Measurements from ENCODE around the gene CFAP157. TPM values are rescaled to one million over a fixed set of nuclear protein-coding genes. Genes with fewer than 3 reads are reported as not detected.
"Not testable (repeated sequence)": the region's sequence is repeated elsewhere in the genome, so short reads cannot be mapped to it uniquely, and the experiment has no call there.

The CFAP157 gene
- total RNA-seq, 1 donor from 2014 or later: not detected

DNA sequence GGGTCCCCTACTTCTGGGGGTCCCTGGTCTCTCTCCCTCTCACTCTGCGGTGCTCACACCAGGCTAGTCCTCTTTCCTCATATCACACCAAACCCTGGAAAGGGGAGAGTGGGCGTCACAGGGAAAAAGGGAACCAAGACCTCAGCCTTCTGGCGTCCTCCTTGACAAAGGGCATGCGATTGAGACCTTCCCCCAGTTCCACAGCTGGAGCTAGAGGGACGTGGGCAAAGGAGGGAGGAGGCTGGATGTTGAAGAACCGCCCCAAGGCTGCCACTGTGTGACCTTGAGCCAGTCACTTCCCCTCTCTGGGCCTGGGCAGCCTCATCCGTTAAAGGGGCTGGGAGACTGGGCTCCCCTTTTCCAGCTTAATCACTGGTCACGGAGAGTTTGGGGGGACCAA, 46.8 kb downstream of the CFAP157 start:
- no peak for DNase-seq (ENCODE audit: low spot score)
- intact Hi-C loops (cut with DNase I): no loop called here

DNA sequence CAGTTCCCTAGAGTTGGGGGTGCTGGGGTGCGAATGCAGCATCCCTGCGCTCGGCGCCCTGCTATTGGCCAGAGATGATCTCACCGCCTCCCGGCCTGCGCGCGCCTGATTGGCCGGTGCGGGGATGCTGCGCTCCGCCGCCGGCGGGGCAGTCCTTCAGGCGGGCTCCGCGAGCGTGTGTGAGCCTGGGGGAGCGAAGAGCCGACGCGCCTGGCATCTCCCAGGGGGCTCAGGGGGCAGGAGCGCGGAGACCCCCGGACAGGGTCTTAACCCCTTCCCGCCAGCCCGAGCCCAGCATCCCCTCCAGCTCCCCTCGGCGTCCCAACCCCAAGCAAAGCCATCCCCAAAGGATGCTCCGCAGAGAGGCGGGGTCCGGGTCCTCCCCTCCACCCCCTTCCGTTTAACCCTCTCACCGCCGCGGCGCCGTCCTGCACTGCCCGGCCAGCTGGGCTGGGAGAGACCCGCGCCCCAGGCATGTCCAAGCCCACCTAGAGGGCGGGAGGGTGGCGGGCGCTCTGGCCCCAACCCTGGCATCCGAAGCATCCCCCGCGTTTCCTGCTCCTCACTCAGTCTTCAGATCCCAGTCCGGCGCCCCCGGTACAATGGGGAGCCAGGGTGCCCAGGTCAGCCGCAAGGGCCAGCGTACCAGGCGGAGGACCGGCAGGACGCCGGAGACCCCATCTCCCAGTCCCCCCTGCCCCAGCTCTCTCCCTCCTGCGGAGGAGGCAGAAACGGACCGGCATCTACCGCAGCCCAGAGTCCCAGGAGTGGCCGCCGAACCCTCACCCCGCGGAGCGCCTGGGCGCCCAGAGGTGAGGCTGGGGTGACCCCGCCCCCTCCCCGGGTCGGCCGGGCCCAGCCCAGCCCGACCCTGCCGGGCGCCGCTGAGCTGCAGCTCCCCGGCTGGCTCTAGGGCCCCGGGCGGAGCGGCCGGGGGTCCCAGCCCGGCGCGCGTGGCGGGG, 47.6 kb downstream of the CFAP157 start:
- DNase-seq (ENCODE audit: low spot score): no peak
- intact Hi-C loops (cut with DNase I): no loop called here

DNA sequence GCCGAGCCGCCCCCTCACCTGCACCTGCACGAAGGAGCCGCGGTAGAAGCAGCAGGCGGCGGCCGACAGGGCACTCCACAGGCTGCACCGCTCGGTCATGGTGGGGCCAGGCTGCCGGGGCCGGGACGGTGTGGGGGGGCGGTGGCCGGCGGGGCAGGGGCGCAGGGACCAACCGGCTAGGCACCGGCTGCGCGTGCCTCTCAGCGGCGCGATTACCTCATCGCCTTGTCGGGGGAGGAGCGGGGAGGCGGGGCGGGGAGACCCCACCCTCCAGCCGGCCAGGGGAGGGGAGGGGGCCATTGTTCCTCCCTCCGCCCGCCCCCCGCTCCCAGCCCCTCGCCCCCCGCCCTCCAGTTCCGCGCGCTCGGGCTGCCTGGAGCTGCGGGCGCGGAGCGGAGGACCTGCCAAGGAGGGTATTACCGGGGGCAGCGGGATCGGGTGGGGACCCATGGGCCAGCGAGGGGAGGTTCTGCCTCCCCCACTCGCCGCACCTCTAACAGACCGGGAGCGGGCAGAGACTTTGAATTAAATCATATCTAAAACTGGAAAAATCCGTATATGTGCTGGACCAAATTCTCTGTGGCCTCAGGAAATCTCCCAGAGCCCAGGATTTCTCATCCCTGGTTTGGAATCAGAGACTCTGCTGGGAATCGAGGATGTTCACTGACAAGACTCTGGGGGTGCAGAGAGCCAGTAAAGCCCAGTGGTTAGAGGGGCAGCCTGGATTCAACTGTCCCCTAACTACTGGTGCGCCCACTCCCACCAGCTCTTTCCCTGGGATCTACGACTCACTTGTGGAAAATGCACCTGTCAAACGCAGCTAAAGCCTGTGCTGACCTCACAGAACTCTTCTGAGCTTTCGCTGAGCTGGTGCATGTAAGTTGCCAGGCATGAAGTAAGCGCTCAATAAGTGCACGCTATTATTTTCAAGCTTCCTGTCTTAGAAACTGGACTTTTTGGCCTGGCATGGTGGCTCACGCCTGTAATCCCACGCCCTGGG, 48.6 kb downstream of the CFAP157 start:
- intact Hi-C loops (cut with DNase I): no loop called here
- DNase-seq (ENCODE audit: low spot score): no peak

DNA sequence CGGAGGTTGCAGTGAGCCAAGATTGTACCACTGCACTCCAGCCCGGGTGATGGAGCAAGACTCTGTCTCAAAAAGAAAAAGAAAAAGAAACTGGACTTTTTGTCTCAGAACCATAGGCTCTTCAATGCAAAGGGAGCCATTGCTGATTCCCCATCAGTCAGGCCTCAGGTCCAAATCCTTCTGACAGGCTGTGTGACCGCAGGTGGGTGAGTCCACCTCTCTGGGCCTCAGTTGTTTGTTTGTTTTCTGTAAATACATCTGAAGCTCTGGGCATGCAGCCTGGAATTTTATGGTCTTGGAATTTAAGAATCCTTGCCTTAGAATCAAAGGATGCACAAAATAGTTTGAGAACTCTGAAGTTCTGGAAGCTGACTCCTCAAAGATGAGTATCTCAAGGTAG, 49.4 kb downstream of the CFAP157 start:
- DNase-seq (ENCODE audit: low spot score): no peak
- intact Hi-C loops (cut with DNase I): no loop called here

- intact Hi-C loops (cut with DNase I); DNase-seq (ENCODE audit: low spot score): not testable (repeated sequence)
Measured at GRCh38 chr9:127756776-127757175, 50.0 kb downstream of the CFAP157 start.

DNA sequence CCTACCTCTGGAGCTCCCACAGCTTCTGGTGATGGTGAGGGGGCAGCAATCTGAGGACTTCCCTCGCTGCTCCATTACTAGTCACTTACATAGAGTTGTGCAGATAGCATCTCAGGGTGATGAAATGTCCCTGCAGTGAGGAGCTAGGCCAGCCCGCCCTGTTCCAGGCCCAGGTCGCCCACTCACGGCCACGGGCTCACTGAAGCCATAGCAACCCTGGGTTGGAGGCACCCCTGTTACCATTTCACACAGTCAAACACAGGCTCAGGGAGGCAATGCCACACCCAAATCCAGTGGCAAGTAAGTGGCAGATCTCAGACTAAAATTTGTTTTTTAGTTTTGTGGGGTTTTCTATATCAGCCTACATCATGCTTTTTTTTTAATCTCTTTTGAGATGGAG, 52.1 kb downstream of the CFAP157 start:
- intact Hi-C loops (cut with DNase I): no loop called here
- no peak for DNase-seq (ENCODE audit: low spot score)

DNA sequence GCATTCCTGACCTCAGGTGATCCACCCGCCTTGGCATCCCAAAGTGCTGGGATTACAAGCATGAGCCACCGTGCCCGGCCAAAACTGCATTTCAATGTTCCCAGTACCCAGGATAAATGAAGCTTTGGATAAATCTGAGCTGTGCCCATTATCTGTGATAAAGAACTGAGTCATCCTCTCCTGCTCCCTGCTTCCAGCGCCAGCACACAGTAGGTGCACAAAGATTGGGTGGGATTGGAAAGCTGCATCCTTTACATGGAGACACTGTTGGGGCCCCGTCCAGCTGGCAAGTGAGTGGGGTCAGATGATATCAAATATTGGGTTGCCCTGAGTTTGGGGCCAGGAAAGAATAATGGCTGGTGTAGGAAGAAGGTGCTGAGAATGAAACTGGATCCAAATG, 54.3 kb downstream of the CFAP157 start:
- intact Hi-C loops (cut with DNase I): no loop called here
- no peak for DNase-seq (ENCODE audit: low spot score)

GRCh38 chr9:127761491-127761956, 54.7 kb downstream of the CFAP157 start:
- intact Hi-C loops (cut with DNase I): no loop called here
- no peak for DNase-seq (ENCODE audit: low spot score)

GRCh38 chr9:127762111-127762676, 55.4 kb downstream of the CFAP157 start:
- peak; percentile 88 for DNase-seq (ENCODE audit: low spot score)
- intact Hi-C loops (cut with DNase I): no loop called here

DNA sequence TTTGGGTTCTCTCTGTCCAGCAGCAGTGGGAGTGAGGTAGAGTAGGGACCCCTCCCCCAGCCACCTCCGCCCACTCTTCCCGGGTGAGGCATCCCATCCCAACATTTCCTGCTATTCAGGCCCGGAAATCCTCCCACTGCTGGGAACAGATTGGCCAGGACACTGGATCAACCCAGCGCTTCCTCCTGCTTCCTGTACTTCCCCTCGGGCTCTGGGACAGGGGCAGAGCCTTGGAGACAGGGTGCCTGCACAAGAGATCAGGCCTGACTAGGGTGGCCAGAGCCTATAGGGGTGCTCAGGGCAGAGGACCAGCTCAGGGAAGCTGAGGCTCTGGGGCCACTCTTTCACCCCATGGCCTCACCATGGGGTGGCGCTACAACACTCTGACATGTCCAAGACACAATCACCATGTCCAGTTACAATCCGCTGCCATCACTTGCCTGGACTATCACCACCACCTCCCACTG, 57.2 kb downstream of the CFAP157 start:
- intact Hi-C loops (cut with DNase I): no loop called here
- peak; percentile 85 for DNase-seq (ENCODE audit: low spot score)

- DNase-seq (ENCODE audit: low spot score): no peak
- intact Hi-C loops (cut with DNase I): no loop called here
Measured at GRCh38 chr9:127765418-127765817, 58.6 kb downstream of the CFAP157 start.

Other genes with a start within 250 kb of the CFAP157 start
- gene STXBP1, start 94.7 kb upstream of the CFAP157 start, total RNA-seq: 46.6 TPM
- gene PTRH1, start 8.7 kb downstream of the CFAP157 start, total RNA-seq: 13.4 TPM
- gene TTC16, start 9.1 kb downstream of the CFAP157 start, total RNA-seq: 0.16 TPM
- gene TOR2A, start 28.3 kb downstream of the CFAP157 start, total RNA-seq: 4.4 TPM
- 16.0 TPM for gene SH2D3C, start 71.7 kb downstream of the CFAP157 start, total RNA-seq
- 48.7 TPM for gene CDK9, start 79.0 kb downstream of the CFAP157 start, total RNA-seq
- 36.5 TPM for gene FPGS, start 95.9 kb downstream of the CFAP157 start, total RNA-seq
- gene ENG, start 147.7 kb downstream of the CFAP157 start, total RNA-seq: 244 TPM
- 484 TPM for gene AK1, start 170.7 kb downstream of the CFAP157 start, total RNA-seq
- 49.4 TPM for gene ST6GALNAC6, start 192.6 kb downstream of the CFAP157 start, total RNA-seq
- 48.1 TPM for gene ST6GALNAC4, start 210.1 kb downstream of the CFAP157 start, total RNA-seq
- gene PIP5KL1, start 223.8 kb downstream of the CFAP157 start, total RNA-seq: 0.57 TPM
- gene DPM2, start 230.9 kb downstream of the CFAP157 start, total RNA-seq: 14.9 TPM

All from cardiac septum (tissue), 1 donor.